Astrocyte of the spinal cord (primary cell): ENCODE measurements around the gene UBE2E2.

ENCODE experiments used
- DNase-seq: peaks from one replicate; pipeline ENCODE4 v3.0.0; 2011; ENCODE audit warnings: low read depth, low spot score
- H3K4me3 ChIP-seq: 2 replicates; pipeline ENCODE4 v1.5.1; 2011; ENCODE audit warnings: low read depth, mild to moderate bottlenecking, low read length, moderate library complexity
- in situ Hi-C: cut with HindIII; loops from 2 replicates; pipeline ENCODE4 v1.10.0; 2017; ENCODE audit warnings: low sequenced_read_pairs
- TF ChIP-seq, protein P1 (sequence below): IDR thresholded peaks from 2 replicates; pipeline ENCODE4 v1.5.1; 2012; ENCODE audit warnings: low read depth, mild to moderate bottlenecking, low read length, inconsistent platforms

The UBE2E2 gene

GRCh38 chr3:23189187-23189586 lies 13.9 kb upstream of the UBE2E2 start:
- TF ChIP-seq, protein P1, sequence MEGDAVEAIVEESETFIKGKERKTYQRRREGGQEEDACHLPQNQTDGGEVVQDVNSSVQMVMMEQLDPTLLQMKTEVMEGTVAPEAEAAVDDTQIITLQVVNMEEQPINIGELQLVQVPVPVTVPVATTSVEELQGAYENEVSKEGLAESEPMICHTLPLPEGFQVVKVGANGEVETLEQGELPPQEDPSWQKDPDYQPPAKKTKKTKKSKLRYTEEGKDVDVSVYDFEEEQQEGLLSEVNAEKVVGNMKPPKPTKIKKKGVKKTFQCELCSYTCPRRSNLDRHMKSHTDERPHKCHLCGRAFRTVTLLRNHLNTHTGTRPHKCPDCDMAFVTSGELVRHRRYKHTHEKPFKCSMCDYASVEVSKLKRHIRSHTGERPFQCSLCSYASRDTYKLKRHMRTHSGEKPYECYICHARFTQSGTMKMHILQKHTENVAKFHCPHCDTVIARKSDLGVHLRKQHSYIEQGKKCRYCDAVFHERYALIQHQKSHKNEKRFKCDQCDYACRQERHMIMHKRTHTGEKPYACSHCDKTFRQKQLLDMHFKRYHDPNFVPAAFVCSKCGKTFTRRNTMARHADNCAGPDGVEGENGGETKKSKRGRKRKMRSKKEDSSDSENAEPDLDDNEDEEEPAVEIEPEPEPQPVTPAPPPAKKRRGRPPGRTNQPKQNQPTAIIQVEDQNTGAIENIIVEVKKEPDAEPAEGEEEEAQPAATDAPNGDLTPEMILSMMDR, result no peak
- in situ Hi-C loops, result no loop called here
- DNase-seq, result no peak
- H3K4me3 ChIP-seq, result no peak overlapping the region

- in situ Hi-C loops, result no loop called here
- TF ChIP-seq, protein P1, result no peak
- DNase-seq, result no peak
- H3K4me3 ChIP-seq, result no peak overlapping the region
Measured at GRCh38 chr3:23192816-23193215, 10.3 kb upstream of the UBE2E2 start.

GRCh38 chr3:23193831-23194230 lies 9.3 kb upstream of the UBE2E2 start:
- in situ Hi-C loops, result no loop called here
- H3K4me3 ChIP-seq, result no peak overlapping the region
- no peak for DNase-seq
- TF ChIP-seq, protein P1, result no peak

DNA sequence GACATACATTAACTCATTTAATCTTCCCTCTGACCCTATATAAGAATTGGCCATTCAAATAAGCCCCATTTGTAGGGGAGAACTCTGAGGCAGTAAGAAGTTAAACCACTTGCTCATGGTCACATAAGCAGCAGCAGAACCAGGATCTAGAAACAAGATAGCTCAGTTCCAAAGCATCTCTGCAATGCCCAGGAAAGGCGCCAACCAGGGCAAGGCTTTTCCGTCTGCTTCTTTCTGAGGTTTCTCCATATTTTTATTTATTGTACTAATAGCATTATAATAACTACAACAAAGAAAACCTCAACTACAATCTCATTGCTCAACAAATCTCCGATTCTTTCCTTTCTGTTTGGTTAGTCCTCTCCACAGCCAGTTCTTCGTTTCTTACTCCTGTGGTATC lies 4.3 kb upstream of the UBE2E2 start:
- in situ Hi-C loops, result no loop called here
- no peak for DNase-seq
- TF ChIP-seq, protein P1, result no peak
- no peak overlapping the region for H3K4me3 ChIP-seq

GRCh38 chr3:23199649-23200048 lies 3.5 kb upstream of the UBE2E2 start:
- in situ Hi-C loops, result no loop called here
- TF ChIP-seq, protein P1, result no peak
- no peak overlapping the region for H3K4me3 ChIP-seq
- DNase-seq, result no peak

GRCh38 chr3:23201154-23201838 lies 1.8 kb upstream of the UBE2E2 start:
- no peak overlapping the region for H3K4me3 ChIP-seq
- in situ Hi-C loops, result no loop called here
- TF ChIP-seq, protein P1, result no peak
- no peak for DNase-seq
